NB4 (cell line): ENCODE results near the gene ZDHHC9.

ENCODE experiments used
- DNase-seq: peaks from one replicate; pipeline ENCODE4 v3.0.0; 2010; ENCODE audit warnings: low read depth
- H3K4me3 ChIP-seq: one replicate; pipeline ENCODE4 v1.5.1; 2011; ENCODE audit warnings: mild to moderate bottlenecking, low read depth, low read length, moderate library complexity
- MYC ChIP-seq: IDR thresholded peaks from 2 replicates; pipeline ENCODE4 v1.6.1; 2011; ENCODE audit warnings: low read depth, low read length
- POLR2A ChIP-seq: IDR thresholded peaks from 2 replicates; pipeline ENCODE4 v1.6.1; 2011; ENCODE audit warnings: mild to moderate bottlenecking; ENCODE audit not compliant: insufficient read length; ENCODE audit errors: extremely low read depth
- TF ChIP-seq, protein P1 (sequence below): IDR thresholded peaks from one replicate; pipeline ENCODE4 v1.5.1; 2012; ENCODE audit warnings: low read depth, low read length
- TF ChIP-seq, protein P2 (sequence below): IDR thresholded peaks from 2 replicates; pipeline ENCODE4 v1.6.1; 2011; ENCODE audit warnings: low read depth, low read length

The ZDHHC9 gene

DNA sequence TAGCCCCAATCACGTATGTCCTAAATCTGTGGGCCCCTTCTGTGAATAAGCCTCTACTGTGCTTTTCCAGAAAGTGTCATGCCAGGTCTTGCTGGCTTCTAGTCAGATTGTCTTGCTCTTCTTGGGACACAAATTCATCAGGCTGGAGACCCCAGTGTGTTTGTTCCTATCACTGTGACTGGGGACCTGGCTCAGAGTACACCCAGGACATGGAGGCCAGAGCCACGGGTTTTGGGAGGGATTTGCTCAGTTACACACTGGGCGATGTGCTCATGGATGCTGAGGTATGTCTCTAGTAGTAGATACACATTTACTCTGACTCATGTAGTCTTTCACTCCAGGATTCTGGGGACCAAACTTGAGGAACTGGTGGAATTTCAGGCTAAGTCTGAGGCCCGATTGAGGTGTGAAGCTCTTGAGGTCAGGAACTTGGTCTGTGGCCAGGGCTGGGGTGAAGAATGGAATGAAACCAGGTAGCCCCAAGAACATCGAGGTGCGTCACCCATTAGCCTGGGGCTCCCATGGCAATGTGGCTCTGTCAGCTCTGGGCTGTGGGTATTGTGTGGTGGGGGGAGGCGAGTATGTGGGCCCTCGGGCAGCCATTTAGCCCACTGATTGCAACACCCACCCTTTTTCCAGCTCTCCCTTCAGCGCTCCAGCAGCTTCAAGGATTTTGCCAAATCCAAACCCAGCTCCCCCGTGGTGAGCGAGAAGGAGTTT is 56.2 kb downstream of the ZDHHC9 start:
- DNase-seq, result no peak
- TF ChIP-seq POLR2A (no peak), MYC (no peak)
- TF ChIP-seq, protein P1, sequence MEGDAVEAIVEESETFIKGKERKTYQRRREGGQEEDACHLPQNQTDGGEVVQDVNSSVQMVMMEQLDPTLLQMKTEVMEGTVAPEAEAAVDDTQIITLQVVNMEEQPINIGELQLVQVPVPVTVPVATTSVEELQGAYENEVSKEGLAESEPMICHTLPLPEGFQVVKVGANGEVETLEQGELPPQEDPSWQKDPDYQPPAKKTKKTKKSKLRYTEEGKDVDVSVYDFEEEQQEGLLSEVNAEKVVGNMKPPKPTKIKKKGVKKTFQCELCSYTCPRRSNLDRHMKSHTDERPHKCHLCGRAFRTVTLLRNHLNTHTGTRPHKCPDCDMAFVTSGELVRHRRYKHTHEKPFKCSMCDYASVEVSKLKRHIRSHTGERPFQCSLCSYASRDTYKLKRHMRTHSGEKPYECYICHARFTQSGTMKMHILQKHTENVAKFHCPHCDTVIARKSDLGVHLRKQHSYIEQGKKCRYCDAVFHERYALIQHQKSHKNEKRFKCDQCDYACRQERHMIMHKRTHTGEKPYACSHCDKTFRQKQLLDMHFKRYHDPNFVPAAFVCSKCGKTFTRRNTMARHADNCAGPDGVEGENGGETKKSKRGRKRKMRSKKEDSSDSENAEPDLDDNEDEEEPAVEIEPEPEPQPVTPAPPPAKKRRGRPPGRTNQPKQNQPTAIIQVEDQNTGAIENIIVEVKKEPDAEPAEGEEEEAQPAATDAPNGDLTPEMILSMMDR, result no peak
- TF ChIP-seq, protein P2, sequence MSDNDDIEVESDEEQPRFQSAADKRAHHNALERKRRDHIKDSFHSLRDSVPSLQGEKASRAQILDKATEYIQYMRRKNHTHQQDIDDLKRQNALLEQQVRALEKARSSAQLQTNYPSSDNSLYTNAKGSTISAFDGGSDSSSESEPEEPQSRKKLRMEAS, result no peak
- H3K4me3 ChIP-seq, result no peak overlapping the region

DNA sequence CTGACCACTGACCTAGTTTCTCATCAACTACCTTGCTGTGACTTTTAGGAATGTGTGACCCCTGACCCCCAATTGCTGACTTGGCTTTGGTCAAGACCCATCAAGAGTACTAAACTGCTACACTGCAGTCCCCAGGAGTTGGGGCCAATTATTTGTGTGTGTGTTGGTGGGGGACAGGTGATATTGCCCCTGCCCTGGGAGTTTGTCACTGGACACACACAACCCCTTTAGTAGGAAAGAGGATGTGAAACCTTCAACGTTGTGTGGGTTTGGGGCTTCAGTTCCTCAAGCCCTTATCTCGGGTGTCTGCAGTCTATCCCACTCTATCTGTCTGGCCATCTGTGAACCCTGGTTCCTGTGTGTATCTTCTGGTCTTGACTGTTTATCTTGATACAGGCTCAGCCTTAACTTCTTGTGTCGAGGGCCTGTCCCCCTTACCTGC is 57.5 kb downstream of the ZDHHC9 start:
- DNase-seq, result peak; percentile 85
- H3K4me3 ChIP-seq, result peak overlapping the region; percentile 25
- TF ChIP-seq POLR2A, result no peak
- no peak for TF ChIP-seq MYC
- TF ChIP-seq, protein P2, result no peak

DNA sequence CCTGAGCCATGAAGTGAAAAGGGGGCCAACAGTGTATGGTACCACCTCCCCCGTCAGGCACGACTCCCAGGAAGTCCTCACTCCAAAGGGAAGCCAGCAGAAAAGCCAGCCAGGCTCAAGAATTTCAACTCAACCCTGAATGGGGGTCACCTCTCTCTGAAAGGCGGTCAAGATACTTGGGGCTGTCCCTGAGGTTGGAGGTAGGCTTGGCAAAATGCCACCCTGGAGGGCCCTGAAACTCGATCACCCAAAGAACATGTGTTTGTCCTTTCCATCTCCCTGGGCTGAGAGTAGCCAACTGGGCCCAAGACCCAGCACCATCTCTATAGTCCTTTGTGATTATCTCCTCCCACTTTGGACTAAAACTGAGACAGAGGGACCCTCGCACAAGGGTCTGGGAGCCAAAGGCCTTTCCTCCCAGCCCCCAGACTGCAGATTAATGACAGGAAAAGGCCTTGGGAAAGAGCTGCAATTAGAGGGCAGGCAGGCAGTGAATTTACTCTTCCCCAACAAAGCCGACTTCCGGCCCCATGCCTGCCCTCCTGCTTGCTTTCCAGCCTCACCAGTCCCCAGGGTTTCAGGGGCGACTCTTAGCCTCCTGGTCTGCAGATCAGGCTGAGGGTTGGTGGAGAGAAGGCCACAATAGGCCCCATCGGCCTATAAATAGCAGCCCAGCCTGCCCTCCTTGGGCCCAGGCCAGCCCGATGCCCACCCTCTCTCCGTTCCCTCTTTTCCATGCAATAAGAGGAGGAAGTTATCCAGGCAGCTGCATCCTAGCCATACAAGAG is 58.3 kb downstream of the ZDHHC9 start:
- TF ChIP-seq, protein P1, result no peak
- TF ChIP-seq MYC, result no peak
- TF ChIP-seq, protein P2, result no peak
- no peak for TF ChIP-seq POLR2A
- peak; percentile 81 for DNase-seq

DNA sequence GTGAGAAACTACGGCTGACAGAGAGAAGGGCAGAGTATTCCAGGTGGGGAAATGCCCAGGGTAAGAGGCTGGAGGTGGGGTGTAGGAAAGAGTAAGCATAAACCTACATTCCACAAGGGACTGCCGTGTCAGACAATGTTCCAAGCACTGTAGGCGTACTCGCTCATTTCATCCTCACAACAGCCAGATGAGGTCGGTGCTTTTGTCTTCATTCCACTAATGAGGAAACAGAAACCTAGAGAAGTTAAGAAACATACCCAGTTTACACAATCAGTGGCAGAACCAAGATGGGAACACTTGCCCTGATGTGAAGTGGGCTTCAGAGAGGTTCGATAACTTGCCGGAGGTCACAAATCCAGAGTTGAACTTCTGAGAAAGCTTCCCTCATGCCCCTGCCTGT is 59.3 kb downstream of the ZDHHC9 start:
- peak overlapping the region; percentile 6 for H3K4me3 ChIP-seq
- TF ChIP-seq POLR2A, result no peak
- TF ChIP-seq MYC, result no peak
- TF ChIP-seq, protein P1, result no peak
- peak; percentile 36 for DNase-seq

More for the DNA sequence above, 58.3 kb downstream of the ZDHHC9 start:
- H3K4me3 ChIP-seq, result peak overlapping the region; percentile 25

DNA sequence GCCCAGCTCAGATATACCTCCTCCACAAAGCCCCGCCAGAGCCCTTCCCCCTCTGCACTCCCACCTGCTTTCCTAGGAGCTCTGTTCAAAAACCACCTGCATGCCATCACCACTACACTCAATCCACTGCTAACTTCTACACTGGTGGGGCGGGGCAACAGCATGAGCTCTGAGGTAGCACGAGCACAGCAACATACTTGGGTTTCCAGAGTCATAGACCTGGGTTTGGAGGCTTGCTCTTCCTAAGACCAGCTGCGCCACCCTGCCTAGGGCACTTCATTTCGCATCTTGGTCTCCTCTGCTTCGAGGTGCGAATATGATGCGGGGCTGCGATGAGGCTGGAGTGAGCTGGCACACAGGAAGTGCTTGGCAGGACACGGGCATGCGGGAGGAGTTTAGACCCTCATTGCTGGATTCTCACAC is 60.4 kb downstream of the ZDHHC9 start:
- peak overlapping the region; percentile 60 for H3K4me3 ChIP-seq
- DNase-seq, result no peak
- TF ChIP-seq, protein P2, result no peak
- TF ChIP-seq, protein P1, result no peak
- TF ChIP-seq MYC (no peak), POLR2A (no peak)

DNA sequence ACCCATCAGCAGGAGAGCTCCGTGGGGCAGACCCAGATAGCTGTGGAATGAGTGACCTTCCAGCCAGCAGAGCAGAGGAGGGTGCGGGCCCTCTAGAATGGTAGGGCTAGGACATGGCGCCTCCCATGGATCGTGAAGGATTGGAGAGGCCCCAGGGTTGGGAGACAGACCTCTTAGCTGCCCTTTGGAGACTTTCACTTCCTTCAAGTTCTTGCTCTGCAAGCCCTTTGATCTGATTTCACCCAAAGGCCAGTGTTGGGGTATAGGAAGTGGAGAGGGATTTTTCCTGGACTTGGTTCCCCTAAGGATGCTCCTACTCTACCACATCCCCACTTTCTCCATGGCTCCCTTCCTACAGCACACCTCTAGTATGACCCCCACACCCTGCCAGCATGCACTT is 61.0 kb downstream of the ZDHHC9 start:
- DNase-seq, result no peak
- peak overlapping the region; percentile 60 for H3K4me3 ChIP-seq
- TF ChIP-seq MYC (no peak), POLR2A (no peak)
- TF ChIP-seq, protein P1, result no peak
- TF ChIP-seq, protein P2, result no peak
